Osteoblast (primary cell): ENCODE measurements around the gene RBM43. TPM values are rescaled to one million over a fixed set of nuclear protein-coding genes. Genes with fewer than 3 reads are reported as not detected.

ENCODE experiments used
- DNase-seq: peaks from one replicate; pipeline ENCODE4 v3.0.0; 2011; ENCODE audit warnings: low spot score, mixed read lengths; ENCODE audit not compliant: insufficient read length; ENCODE audit errors: missing footprints
- H2AFZ ChIP-seq: 2 replicates; pipeline ENCODE4 v1.6.0; 2011; ENCODE audit warnings: mild to moderate bottlenecking, low read length
- H3K27ac ChIP-seq: 2 replicates; pipeline ENCODE4 v1.5.1; 2011; ENCODE audit warnings: mild to moderate bottlenecking, low read depth, low read length, moderate library complexity
- H3K27me3 ChIP-seq: 2 replicates; pipeline ENCODE4 v1.6.0; 2012; ENCODE audit warnings: mild to moderate bottlenecking, control low read depth, inconsistent platforms, low read length, moderate library complexity; ENCODE audit not compliant: insufficient read depth
- H3K36me3 ChIP-seq: 2 replicates; pipeline ENCODE4 v1.5.1; 2011; ENCODE audit warnings: mild to moderate bottlenecking, low read length, control low read depth, moderate library complexity; ENCODE audit not compliant: insufficient read depth
- H3K4me1 ChIP-seq: 2 replicates; pipeline ENCODE4 v1.5.1; 2011; ENCODE audit warnings: mild to moderate bottlenecking, low read length, control low read depth, moderate library complexity; ENCODE audit not compliant: insufficient read depth
- H3K4me2 ChIP-seq: 2 replicates; pipeline ENCODE4 v1.6.0; 2011; ENCODE audit warnings: mild to moderate bottlenecking, low read length; ENCODE audit not compliant: insufficient read depth
- H3K4me3 ChIP-seq: fragments of 200-600 bp; sonication (generic); 3 replicates; pipeline ENCODE4 v1.5.1; 2012; ENCODE audit warnings: mild to moderate bottlenecking, low read length, inconsistent platforms; ENCODE audit not compliant: insufficient read depth
- H3K79me2 ChIP-seq: 2 replicates; pipeline ENCODE4 v1.6.0; 2012; ENCODE audit warnings: mild to moderate bottlenecking, low read length, control low read depth, inconsistent platforms; ENCODE audit not compliant: insufficient read depth
- H3K9me3 ChIP-seq: 2 replicates; pipeline ENCODE4 v1.5.1; 2011; ENCODE audit warnings: low read depth, low read length, control low read depth
- H4K20me1 ChIP-seq: 2 replicates; pipeline ENCODE4 v1.6.0; 2012; ENCODE audit warnings: mild to moderate bottlenecking, low read length, control low read depth; ENCODE audit not compliant: insufficient read depth
- CTCF ChIP-seq: IDR thresholded peaks from 2 replicates; pipeline ENCODE4 v1.5.1; 2011; ENCODE audit warnings: mild to moderate bottlenecking, low read depth, low read length, moderate library complexity; ENCODE audit errors: extremely low read depth
- total RNA-seq: library from RNA; depleted of rRNA; stranded (reverse); fragments of >200 nt; gene quantifications from 2 replicates; pipeline ENCODE4 v1.2.3, GENCODE V29; 2012

The RBM43 gene
- total RNA-seq, 1 donor: 11.6 TPM

DNA sequence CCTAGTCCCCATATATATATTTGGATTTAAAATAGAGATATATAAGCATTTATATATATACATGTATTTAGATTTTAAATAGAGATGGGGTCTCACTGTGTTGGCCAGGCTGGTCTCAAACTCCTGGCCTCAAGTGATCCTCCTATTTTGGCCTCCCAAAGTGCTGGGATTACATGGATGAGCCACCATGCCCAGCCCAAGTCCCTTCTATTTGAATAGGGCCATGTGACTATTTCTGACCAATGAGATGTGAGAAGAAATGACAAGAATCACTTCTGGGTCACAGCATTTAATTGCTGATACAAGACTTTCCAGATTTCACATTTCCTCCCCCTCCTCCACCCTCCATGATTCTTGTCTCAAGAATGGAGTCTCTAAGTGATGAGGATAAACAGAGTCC lies 6.4 kb upstream of the RBM43 start:
- Histone ChIP-seq H3K27ac (no peak overlapping the region), H3K4me2 (no peak overlapping the region), H3K4me3 (no peak overlapping the region), H3K27me3 (no peaks in the 10 kb centered on the region), H3K4me1 (no peaks in the 10 kb centered on the region), H3K79me2 (no peaks in the 10 kb centered on the region), H3K9me3 (peaks cover 3% of the 10 kb centered on the region), H2AFZ (no peak overlapping the region), H3K36me3 (no peaks in the 10 kb centered on the region), H4K20me1 (no peaks in the 10 kb centered on the region)
- TF ChIP-seq CTCF: no peak
- no peak for DNase-seq

GRCh38 chr2:151267537-151267936 lies 5.9 kb upstream of the RBM43 start:
- no peak overlapping the region for H3K4me3 ChIP-seq
- no peak overlapping the region for H3K4me2 ChIP-seq
- no peaks in the 10 kb centered on the region for H3K36me3 ChIP-seq
- DNase-seq: no peak
- no peaks in the 10 kb centered on the region for H3K79me2 ChIP-seq
- no peak for TF ChIP-seq CTCF
- no peaks in the 10 kb centered on the region for H4K20me1 ChIP-seq
- H3K4me1 ChIP-seq: no peaks in the 10 kb centered on the region
- H3K9me3 ChIP-seq: peaks cover 3% of the 10 kb centered on the region
- no peak overlapping the region for H3K27ac ChIP-seq
- H2AFZ ChIP-seq: no peak overlapping the region
- no peaks in the 10 kb centered on the region for H3K27me3 ChIP-seq

DNA sequence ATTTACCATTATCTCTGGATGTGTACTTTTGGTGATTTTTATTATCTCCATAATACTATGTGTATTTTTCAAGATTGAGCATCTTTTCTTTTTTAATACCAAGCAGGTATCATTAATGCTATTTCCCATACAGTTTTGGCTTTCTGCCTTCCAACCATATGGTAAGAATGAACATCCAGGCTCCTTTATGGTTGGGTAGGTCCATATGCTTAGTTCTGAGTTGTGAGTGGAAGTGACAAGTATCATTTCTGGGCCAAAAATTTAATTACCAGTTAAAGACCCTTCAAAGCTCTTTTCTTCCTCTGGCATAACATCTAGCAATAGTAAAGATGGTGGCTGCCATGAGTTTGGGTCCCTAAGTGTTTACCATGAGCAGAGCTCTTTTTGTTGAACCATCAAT lies 4.3 kb upstream of the RBM43 start:
- H3K4me1 ChIP-seq: peaks cover 5% of the 10 kb centered on the region
- H3K4me2 ChIP-seq: no peak overlapping the region
- no peak overlapping the region for H3K4me3 ChIP-seq
- H3K9me3 ChIP-seq: peaks cover 3% of the 10 kb centered on the region
- no peak for TF ChIP-seq CTCF
- no peaks in the 10 kb centered on the region for H3K79me2 ChIP-seq
- H3K36me3 ChIP-seq: no peaks in the 10 kb centered on the region
- no peak overlapping the region for H3K27ac ChIP-seq
- DNase-seq: no peak
- no peak overlapping the region for H2AFZ ChIP-seq
- no peaks in the 10 kb centered on the region for H3K27me3 ChIP-seq
- no peaks in the 10 kb centered on the region for H4K20me1 ChIP-seq

- Histone ChIP-seq H3K79me2 (peaks cover under 1% of the 10 kb centered on the region), H3K4me2 (no peak overlapping the region), H2AFZ (no peak overlapping the region), H3K27ac (no peak overlapping the region), H3K4me3 (no peak overlapping the region), H3K9me3 (peaks cover 3% of the 10 kb centered on the region), H4K20me1 (no peaks in the 10 kb centered on the region), H3K36me3 (no peaks in the 10 kb centered on the region), H3K27me3 (no peaks in the 10 kb centered on the region), H3K4me1 (peaks cover 5% of the 10 kb centered on the region)
- no peak for TF ChIP-seq CTCF
- DNase-seq: no peak
Observed at GRCh38 chr2:151264157-151264825, 2.6 kb upstream of the RBM43 start.
